Ishikawa (cell line): Measurements from ENCODE around the gene BTN3A1.

Experiments used
- CEBPB ChIP-seq: IDR thresholded peaks from 2 replicates; pipeline ENCODE4 v1.6.1; 2012
- CREB1 ChIP-seq: IDR thresholded peaks from 2 replicates; pipeline ENCODE4 v1.6.1; 2012; ENCODE audit warnings: low read depth
- EGR1 ChIP-seq: IDR thresholded peaks from 2 replicates; pipeline ENCODE4 v1.6.1; 2012
- EP300 ChIP-seq: IDR thresholded peaks from 2 replicates; pipeline ENCODE4 v1.6.1; 2012; ENCODE audit warnings: borderline replicate concordance
- FOXM1 ChIP-seq: IDR thresholded peaks from 2 replicates; pipeline ENCODE4 v1.6.1; 2012; ENCODE audit warnings: low read depth, borderline replicate concordance
- MAX ChIP-seq: IDR thresholded peaks from 2 replicates; pipeline ENCODE4 v1.6.1; 2012
- NFIC ChIP-seq: IDR thresholded peaks from 2 replicates; pipeline ENCODE4 v1.6.1; 2012
- RAD21 ChIP-seq: IDR thresholded peaks from 2 replicates; pipeline ENCODE4 v1.6.1; 2012; ENCODE audit warnings: low read depth
- REST ChIP-seq: IDR thresholded peaks from 2 replicates; pipeline ENCODE4 v1.6.1; 2012; ENCODE audit warnings: low read depth, mild to moderate bottlenecking
- TAF1 ChIP-seq: IDR thresholded peaks from 2 replicates; pipeline ENCODE4 v1.6.1; 2012; ENCODE audit warnings: low read depth, mild to moderate bottlenecking
- TCF12 ChIP-seq: IDR thresholded peaks from 2 replicates; pipeline ENCODE4 v1.6.1; 2012; ENCODE audit warnings: low read depth
- TEAD4 ChIP-seq: IDR thresholded peaks from 2 replicates; pipeline ENCODE4 v1.6.1; 2012
- USF1 ChIP-seq: IDR thresholded peaks from 2 replicates; pipeline ENCODE4 v1.6.1; 2012
- YY1 ChIP-seq: IDR thresholded peaks from 2 replicates; pipeline ENCODE4 v1.6.1; 2012; ENCODE audit warnings: low read depth
- ZBTB7A ChIP-seq: IDR thresholded peaks from 2 replicates; pipeline ENCODE4 v1.6.1; 2012; ENCODE audit warnings: low read depth

BTN3A1 gene

GRCh38 chr6:26445934-26446667 lies 44.0 kb downstream of the BTN3A1 start:
- no peak for TF ChIP-seq YY1
- no peak for TF ChIP-seq USF1
- no peak for TF ChIP-seq MAX
- no peak for TF ChIP-seq NFIC
- TF ChIP-seq ZBTB7A, result no peak
- no peak for TF ChIP-seq CREB1
- no peak for TF ChIP-seq TAF1
- no peak for TF ChIP-seq REST
- TF ChIP-seq CEBPB, result no peak
- no peak for TF ChIP-seq FOXM1
- TF ChIP-seq TCF12, result no peak
- TF ChIP-seq RAD21, result no peak

- TF ChIP-seq YY1 (no peak), TEAD4 (no peak), FOXM1 (no peak), TCF12 (no peak), REST (no peak), CEBPB (no peak), ZBTB7A (no peak), TAF1 (no peak), MAX (no peak), RAD21 (no peak), NFIC (no peak), EP300 (no peak), EGR1 (no peak), USF1 (no peak), CREB1 (no peak)
These were observed 45.2 kb downstream of the BTN3A1 start for GRCh38 chr6:26447257-26447656.

GRCh38 chr6:26450240-26450639 lies 48.2 kb downstream of the BTN3A1 start:
- TF ChIP-seq USF1, result no peak
- TF ChIP-seq CEBPB, result no peak
- TF ChIP-seq FOXM1, result no peak

GRCh38 chr6:26452631-26453235 lies 50.7 kb downstream of the BTN3A1 start:
- no peak for TF ChIP-seq REST
- no peak for TF ChIP-seq FOXM1
- TF ChIP-seq RAD21, result no peak
